H1 (cell line): ENCODE measurements around the gene ATPAF1. TPM values are rescaled to one million over a fixed set of nuclear protein-coding genes. Genes with fewer than 3 reads are reported as not detected.

Experiments used
- BACH1 ChIP-seq: IDR thresholded peaks from 2 replicates; pipeline ENCODE4 v1.6.1; 2012; ENCODE audit warnings: low read length, improper control_type of control experiment
- CBX8 ChIP-seq: fragments of 300-800, 300-1000 bp; sonication (generic); IDR thresholded peaks from 2 replicates; pipeline ENCODE4 v1.7.1; 2016; ENCODE audit warnings: low read depth, low read length, borderline replicate concordance
- CTCF ChIP-seq, 3 experiments: IDR thresholded peaks; 1 replicate in 2 of 3; 2 replicates in 1 of 3; pipeline versions ENCODE4 v1.5.1 to v1.6.1; 2011; ENCODE audit warnings: low read length in 3 of 3, mild to moderate bottlenecking in 3 of 3, inconsistent platforms in 2 of 3, low read depth in 1 of 3, moderate library complexity in 1 of 3; ENCODE audit not compliant: insufficient read depth in 1 of 3; ENCODE audit errors: control extremely low read depth in 1 of 3
- polyA plus RNA-seq, 7 experiments: library from polyadenylated mRNA; depleted of rRNA in 3 of 7; stranded (reverse) in 5 of 7; unstranded in 2 of 7; fragments of >200 nt in 5 of 7; fragments of 200-250 nt in 2 of 7; gene quantifications; 1 replicate in 5 of 7; 2 replicates in 1 of 7; 4 replicates in 1 of 7; pipeline versions ENCODE4 v1.2.1 to v1.2.3, GENCODE V29; 2011 to 2013; ENCODE audit warnings: missing spikeins in 2 of 7, mixed read lengths in 2 of 7
- total RNA-seq: library from RNA; stranded (reverse); fragmentation: NEBNext Ultra II Directional; extraction: Animal tissue kit (Norgen Biotek cat#: 25700); gene quantifications from 2 replicates; pipeline ENCODE4 v1.2.1, GENCODE V29; 2021

ATPAF1 gene
- total and polyA plus RNA-seq, 2 of the 8 experiments (the other 6 are each of a cell fraction or from before 2014, with no cell fraction given) = 46.7 to 55.9 TPM

GRCh38 chr1:46646331-46646730 is 21.8 kb downstream of the ATPAF1 start (continued):
- TF ChIP-seq CBX8 (no peak), CTCF (IDR thresholded peaks at IDR 0.05; ENCODE audit: control extremely low read depth in 1 of 3, insufficient read depth in 1 of 3, low read depth in 1 of 3, low read length in 3 of 3) (no peak), BACH1 (no peak)
- TF ChIP-seq, all 59 proteins: peak for 0
